GM21390 (cell line): ENCODE data around the gene EML4.
"Not testable (repeated sequence)": the region's sequence is repeated elsewhere in the genome, so short reads cannot be mapped to it uniquely, and the experiment has no call there.

Experiments
- ATAC-seq: cut with Tn5 transposase; IDR thresholded peaks from one replicate; pipeline ENCODE4 v1.9.1; 2021; ENCODE audit not compliant: unreplicated experiment

EML4 gene

GRCh38 chr2:42329736-42330135 is 160.6 kb downstream of the EML4 start:
- ATAC-seq, result no peak

GRCh38 chr2:42331569-42332284 is 162.6 kb downstream of the EML4 start:
- ATAC-seq, result no peak

- ATAC-seq, result no peak
Measured at GRCh38 chr2:42332575-42332974, 163.4 kb downstream of the EML4 start.

DNA sequence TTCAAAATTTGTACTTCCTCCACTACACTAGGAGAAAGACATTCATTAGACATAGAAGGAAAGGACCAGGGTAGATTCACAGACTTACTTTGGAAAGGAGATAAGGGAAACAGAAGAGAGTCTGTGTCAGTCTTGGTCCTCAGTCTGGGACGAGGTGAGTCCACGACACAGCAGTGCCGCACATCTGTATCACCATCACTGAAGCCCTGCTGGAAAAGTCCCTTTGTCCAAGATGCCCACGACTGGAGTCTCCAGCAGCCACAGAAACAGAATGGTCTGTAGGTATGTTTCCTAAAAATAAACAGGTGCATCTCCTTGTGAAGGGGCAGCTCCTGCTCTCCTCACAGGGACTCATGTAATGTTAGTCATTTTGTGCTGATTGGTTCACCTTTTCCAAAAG is 164.4 kb downstream of the EML4 start:
- no peak for ATAC-seq

GRCh38 chr2:42334220-42334619 is 165.1 kb downstream of the EML4 start:
- ATAC-seq, result no peak

- not testable (repeated sequence) for ATAC-seq
Measured at GRCh38 chr2:42334865-42335264, 165.7 kb downstream of the EML4 start.

DNA sequence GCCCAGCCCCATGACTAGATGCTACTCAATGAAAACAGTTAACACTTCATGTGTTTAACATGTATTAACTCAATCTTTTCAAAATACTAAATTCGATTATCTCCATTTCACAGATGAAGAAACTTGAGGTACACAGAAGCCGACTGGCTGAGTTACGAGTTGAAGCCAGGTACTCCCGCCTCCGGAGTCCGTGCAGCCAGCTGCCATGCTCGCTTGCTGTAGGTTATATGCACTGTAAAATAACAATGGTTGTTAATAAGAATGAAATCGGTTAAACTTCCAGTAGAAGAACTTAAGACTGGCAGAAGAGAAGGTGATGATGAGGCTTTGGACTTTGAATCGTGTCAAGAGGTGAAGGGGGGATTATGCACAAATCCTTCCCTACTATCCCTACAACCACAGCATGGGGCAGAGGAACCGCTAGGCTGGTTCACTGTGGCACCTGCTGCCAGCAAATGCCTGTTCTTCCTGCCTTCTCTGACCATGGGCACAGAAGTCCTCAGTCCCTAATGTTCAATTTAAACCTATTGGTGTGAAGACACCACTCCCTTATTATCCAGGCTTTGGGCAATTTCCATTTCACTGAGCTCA is 166.5 kb downstream of the EML4 start:
- ATAC-seq, result no peak

DNA sequence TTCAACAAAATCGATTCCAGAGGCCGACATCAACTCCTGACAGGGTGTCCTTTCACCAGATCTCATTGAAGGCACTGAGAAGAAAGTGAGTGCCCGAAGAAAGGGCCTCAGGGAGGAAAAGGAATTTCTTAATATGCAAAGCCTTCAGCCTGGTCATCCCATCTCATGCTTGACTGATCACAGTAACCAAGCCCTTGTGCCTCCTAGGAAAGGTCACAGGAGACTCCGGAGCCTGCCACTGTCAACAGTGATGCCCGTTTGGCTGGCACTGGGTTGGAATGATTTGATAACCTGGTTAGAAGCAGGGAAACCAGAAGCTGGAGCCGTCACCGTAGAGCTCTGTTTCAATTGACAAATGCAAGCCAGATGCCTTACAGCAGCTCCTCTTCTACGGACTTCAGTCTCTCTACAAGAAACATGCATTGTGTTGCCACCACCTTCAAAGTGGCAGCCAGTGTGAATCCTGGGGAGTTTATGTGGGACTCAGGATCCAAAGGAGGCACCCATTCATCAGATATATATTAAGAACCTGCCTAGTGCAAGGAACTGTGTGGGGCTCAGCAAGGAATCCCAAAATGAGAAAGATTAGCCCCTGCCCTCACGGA is 167.3 kb downstream of the EML4 start:
- ATAC-seq, result no peak

- ATAC-seq, result no peak
Measured at GRCh38 chr2:42337356-42337820, 168.2 kb downstream of the EML4 start.

GRCh38 chr2:42337846-42338566 is 168.9 kb downstream of the EML4 start:
- no peak for ATAC-seq

- no peak for ATAC-seq
Measured at GRCh38 chr2:42338567-42339190, 169.5 kb downstream of the EML4 start.

GRCh38 chr2:42339191-42339912 is 170.2 kb downstream of the EML4 start:
- ATAC-seq, result no peak

DNA sequence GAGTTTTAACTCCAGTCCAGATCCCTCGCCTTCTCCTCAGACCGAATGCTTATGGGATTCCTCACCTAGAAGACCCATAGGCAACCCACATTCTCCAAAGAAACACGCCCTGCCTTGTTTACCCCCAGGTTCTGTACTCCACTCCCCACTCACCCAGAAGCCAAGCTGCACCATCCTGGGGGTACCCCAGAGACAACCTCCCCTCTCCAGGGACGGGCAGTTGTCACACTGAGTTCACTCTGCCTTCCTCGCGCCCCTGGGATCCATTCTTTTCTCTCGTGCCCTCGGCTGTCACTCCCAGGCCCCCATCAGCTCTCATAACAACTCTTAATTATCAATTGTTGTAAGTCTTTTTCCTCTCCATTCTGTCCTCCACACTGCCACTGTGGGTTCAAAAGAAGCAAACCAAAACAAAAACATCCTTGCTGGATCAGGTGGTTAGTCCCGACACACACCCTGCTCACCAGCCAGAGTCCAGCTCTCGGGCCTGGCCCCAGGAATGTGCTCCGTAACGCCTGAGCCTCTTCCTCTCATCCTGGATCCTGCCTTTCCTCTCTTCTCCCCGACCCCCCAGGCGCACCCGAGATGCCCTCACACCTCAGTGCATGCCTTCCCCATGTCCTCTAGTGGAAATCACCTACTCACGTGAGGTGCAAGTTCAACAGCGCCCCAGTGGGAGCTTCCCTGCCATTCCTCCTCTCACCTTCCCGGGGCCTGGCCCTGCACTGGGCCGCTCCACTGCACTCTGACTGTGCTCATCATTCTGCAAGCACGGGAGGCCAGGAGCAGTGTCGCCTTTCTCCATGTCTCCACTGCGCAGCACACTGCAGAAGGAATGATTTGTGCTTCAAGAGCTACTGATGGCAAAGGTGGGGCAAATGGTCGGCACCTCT is 171.1 kb downstream of the EML4 start:
- ATAC-seq, result no peak

- ATAC-seq, result no peak
Measured at GRCh38 chr2:42340938-42341636, 171.9 kb downstream of the EML4 start.

GRCh38 chr2:42342061-42342794 is 173.1 kb downstream of the EML4 start:
- peak; percentile 61 for ATAC-seq

DNA sequence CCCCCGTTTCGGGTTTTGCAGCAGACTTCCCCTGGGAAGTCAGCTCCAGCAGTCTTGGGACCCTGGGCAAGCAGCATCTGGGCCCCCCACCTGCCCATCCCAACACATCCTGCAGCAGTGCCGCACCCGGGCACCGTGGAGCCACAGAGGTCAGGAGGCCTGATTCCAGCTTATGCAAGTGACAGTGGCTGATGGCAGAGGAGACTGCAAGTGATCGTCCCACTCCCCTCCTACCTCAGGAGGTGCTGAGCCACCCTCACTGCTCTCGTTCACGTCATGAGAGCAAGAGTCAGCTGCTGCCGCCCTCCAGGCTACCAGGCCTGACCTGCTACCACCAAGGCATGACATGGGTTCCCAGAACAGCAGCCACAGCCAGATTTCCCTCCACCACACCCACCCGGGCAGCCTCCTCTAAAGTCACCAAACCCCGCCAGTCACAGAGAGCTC is 173.7 kb downstream of the EML4 start:
- no peak for ATAC-seq

- no peak for ATAC-seq
Measured at GRCh38 chr2:42345986-42346385, 176.8 kb downstream of the EML4 start.

DNA sequence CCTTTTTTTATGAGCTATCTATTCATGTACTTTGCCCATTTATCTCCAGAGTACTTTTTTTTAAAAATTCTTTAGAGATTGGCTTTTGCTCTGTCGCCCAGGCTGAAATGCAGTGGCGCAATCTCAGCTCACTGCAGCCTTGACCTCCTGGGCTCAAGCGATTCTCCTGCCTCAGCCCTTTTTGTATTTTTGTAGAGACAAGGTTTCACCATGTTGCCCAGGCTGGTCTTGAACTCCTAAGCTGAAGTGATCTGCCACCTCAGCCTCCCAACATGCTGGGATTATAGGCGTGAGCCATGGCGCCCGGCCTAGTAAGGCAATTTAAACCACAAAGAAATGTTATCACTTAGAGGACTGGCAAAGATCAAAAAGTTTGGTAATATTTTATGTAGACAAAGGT is 177.7 kb downstream of the EML4 start:
- not testable (repeated sequence) for ATAC-seq
